Measurements from ENCODE around the gene FMO5. TPM values are rescaled to one million over a fixed set of nuclear protein-coding genes. Genes with fewer than 3 reads are reported as not detected.
"Not testable (repeated sequence)": the region's sequence is repeated elsewhere in the genome, so short reads cannot be mapped to it uniquely, and the experiment has no call there.

The FMO5 gene
- total RNA-seq, 1 donor from 2014 or later, result 1.0 TPM

DNA sequence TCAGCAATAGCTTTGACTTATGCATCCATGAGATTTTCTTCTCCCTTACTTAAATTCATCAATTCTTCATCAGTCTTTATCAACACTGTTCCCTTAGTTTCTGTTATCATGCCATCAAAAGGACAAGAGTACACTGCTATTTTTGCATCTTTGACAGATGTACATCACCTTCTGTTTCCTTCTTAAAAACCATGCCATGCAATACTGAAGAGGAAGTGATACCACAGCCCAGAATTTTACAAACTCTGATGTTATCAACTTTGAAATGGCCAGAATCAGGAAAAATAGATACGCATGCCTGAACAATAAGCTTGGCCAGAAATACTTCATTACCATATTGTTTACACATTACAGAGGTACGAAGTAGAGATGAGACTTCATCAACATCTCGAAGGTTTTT is 21.1 kb downstream of the FMO5 start:
- H3K4me3 ChIP-seq (ENCODE audit: low read depth, low read length), result no peak overlapping the region
- TF ChIP-seq CTCF (conservative IDR thresholded peaks at IDR 0.05; ENCODE audit: low read depth, low read length), result no peak
- DNase-seq (ENCODE audit: low read depth), result no peak

DNA sequence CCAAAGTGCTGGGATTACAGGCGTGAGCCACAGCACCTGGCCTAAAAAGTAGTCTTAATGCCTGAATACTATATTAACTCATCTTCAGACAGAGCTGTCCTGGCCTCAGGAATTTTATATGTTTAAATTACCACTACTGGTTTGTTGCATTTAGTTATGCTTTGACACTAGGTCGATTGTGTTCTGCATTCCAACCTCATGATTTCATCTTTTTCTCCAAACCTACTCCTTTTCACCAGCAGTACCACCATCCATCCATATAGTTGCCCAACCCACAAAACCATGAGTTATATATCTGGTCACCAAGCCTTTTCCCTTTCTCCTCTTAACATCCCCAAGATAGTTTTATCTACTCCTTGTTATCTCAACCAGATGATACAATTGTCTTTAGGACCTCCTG is 22.6 kb downstream of the FMO5 start:
- no peak for DNase-seq (ENCODE audit: low read depth)
- H3K4me3 ChIP-seq (ENCODE audit: low read depth, low read length), result no peak overlapping the region
- no peak for TF ChIP-seq CTCF (conservative IDR thresholded peaks at IDR 0.05; ENCODE audit: low read depth, low read length)

DNA sequence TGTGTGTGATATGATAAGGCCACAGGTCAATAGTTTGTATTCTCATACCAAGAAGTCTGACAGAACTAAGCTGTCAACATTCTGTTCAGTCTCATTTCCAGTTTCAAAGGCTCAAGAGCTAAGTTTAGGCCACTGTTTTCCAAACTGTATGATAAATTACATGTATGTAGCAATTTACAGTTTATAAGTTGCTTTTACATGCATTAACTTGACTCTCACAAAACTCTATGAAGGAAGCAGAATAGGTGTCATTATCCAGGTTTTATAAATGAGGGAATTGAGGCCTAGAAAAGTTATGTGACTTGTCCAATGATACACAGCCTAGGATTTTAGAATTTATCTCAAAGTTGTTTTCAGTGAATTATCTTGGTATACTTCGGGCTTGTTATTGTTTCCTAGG is 23.4 kb downstream of the FMO5 start:
- H3K4me3 ChIP-seq (ENCODE audit: low read depth, low read length), result no peak overlapping the region
- no peak for TF ChIP-seq CTCF (conservative IDR thresholded peaks at IDR 0.05; ENCODE audit: low read depth, low read length)
- DNase-seq (ENCODE audit: low read depth), result no peak

GRCh38 chr1:147201276-147201675 is 23.9 kb downstream of the FMO5 start:
- no peak overlapping the region for H3K4me3 ChIP-seq (ENCODE audit: low read depth, low read length)
- TF ChIP-seq CTCF (conservative IDR thresholded peaks at IDR 0.05; ENCODE audit: low read depth, low read length), result no peak
- DNase-seq (ENCODE audit: low read depth), result no peak

DNA sequence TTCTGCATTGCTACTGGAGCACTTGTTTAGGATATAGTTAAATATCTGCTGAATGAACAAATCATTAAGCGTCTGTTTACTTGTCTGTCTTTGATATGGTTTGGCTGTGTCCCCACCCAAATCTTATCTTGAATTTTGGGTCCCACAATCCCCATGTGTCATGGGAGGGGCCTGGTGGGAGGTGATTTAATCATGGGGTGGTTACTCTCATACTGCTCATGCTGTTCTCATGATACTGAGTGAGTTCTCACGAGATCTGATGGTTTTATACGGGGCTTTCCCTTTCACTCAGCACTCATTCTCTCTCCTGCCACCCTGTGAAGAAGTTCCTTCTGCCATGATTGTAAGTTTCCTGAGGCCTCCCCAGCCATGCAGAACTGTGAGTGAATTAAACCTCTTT is 27.8 kb downstream of the FMO5 start:
- not testable (repeated sequence) for H3K4me3 ChIP-seq (ENCODE audit: low read depth, low read length); DNase-seq (ENCODE audit: low read depth)

DNA sequence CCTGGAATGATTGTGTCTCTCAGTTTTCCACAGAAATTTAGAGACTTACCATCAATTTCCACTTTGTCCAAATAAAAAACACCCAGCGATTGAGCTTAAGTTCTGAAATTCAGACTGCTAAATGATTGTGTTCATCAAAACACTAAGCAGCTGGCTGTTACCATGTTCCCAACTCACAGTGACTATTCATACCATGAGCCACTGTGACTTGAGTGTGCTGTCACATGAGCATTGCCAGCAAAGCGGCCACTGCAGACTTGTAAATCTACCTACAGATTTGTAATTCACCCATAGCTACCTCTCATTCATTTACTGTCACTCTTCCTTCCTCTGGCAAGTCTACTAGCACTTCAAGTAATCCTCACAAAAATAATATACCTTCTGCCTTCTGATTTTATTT is 35.6 kb downstream of the FMO5 start:
- DNase-seq (ENCODE audit: low read depth), result no peak
- TF ChIP-seq CTCF (conservative IDR thresholded peaks at IDR 0.05; ENCODE audit: low read depth, low read length), result no peak
- no peak overlapping the region for H3K4me3 ChIP-seq (ENCODE audit: low read depth, low read length)

DNA sequence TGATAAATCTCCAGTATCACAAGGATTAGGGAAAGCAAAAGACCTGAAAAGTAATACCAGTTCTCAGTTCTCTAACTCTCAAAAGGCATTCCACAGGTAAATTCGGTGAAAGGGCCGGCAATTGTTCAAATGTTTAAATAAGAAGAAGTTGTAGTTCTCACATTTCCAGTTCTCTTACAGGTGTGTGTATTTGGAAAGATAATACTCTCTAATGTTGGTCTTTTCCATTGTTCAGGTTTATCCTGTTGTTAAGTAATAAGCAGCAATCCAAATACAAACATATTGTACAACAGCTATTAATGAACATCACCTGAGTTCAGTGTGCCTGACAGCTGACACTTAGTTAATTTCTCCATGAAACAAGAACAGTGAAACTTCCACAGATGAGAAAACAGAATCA is 39.7 kb downstream of the FMO5 start:
- DNase-seq (ENCODE audit: low read depth), result no peak
- H3K4me3 ChIP-seq (ENCODE audit: low read depth, low read length), result no peak overlapping the region
- TF ChIP-seq CTCF (conservative IDR thresholded peaks at IDR 0.05; ENCODE audit: low read depth, low read length), result no peak
